ENCODE results near the gene HMGCS2.

HMGCS2 gene

DNA sequence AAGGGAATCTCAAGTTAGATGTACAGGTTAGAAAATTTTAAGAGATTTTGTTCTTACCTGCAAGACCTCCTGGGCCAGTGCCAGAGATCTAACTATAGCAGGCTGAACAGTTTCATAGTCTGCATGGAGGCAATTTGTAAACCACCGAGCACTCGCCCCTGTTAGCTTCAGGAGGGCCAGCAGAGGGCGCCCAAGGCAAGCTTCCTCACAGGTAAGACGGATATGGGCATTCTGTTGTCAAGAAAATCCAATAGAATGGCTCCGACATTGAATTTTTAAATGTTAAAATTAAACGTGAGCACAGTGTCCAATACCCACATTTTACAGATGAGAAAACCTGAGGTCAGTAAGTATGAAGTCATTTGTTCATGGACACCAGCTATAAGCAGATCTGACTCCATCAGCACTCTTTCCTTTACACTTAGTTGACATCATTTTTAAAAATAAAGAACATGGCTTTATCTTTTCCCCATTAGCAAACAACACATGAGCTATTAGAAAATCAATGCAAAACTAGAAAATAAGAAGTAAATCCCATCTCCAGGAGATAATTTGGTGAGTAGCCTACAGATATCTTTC lies 40.4 kb upstream of the HMGCS2 start:
- H3K27ac ChIP-seq (ENCODE audit: low read length, poor library complexity, severe bottlenecking) = no peak overlapping the region
- H2BK5ac ChIP-seq (ENCODE audit: low read depth, low read length, poor library complexity, severe bottlenecking) = no peak overlapping the region
- H3K23ac ChIP-seq (ENCODE audit: low read length in 2 of 2) = no peak overlapping the region
- 8% methylated on average over 6 of the region's 6 CpGs for WGBS
- no peak overlapping the region for H2AFZ ChIP-seq (ENCODE audit: low read depth, low read length)
- no peak overlapping the region for H3K18ac ChIP-seq (ENCODE audit: low read depth in 1 of 2, low read length in 2 of 2)
- no peak overlapping the region for H3K14ac ChIP-seq (ENCODE audit: low read length in 2 of 2)
- no peak overlapping the region for H4K8ac ChIP-seq (ENCODE audit: low read length)
- no peaks in the 10 kb centered on the region for H3K36me3 ChIP-seq (ENCODE audit: control insufficient read depth in 1 of 2, insufficient read depth in 2 of 2, low read depth in 1 of 2, low read length in 2 of 2)
- no peaks in the 10 kb centered on the region for H3K79me1 ChIP-seq (replicated peaks; ENCODE audit: low read length, poor library complexity, severe bottlenecking)
- H3K9me3 ChIP-seq (ENCODE audit: control insufficient read depth, low read length) = no peaks in the 10 kb centered on the region
- no peak overlapping the region for H3K4ac ChIP-seq (ENCODE audit: low read depth in 1 of 2, low read length in 2 of 2)
- H2BK12ac ChIP-seq (ENCODE audit: low read length in 2 of 2) = no peak overlapping the region
- peaks cover 21 to 36% of the 10 kb centered on the region in 2 experiments for H3K27me3 ChIP-seq (ENCODE audit: control insufficient read depth in 1 of 2, insufficient read depth in 1 of 2, low read length in 2 of 2)
- H3K9ac ChIP-seq (ENCODE audit: low read length) = no peak overlapping the region
- no peak overlapping the region for H3K4me3 ChIP-seq (ENCODE audit: insufficient read depth in 1 of 2, low read depth in 1 of 2, low read length in 2 of 2)
- H3K4me1 ChIP-seq (ENCODE audit: control insufficient read depth, insufficient read depth, low read depth, low read length) = peaks cover 2% of the 10 kb centered on the region
- peak overlapping the region; percentile 65 for H3K4me2 ChIP-seq (ENCODE audit: low read length, poor library complexity, severe bottlenecking)
- no peak overlapping the region for H4K91ac ChIP-seq (ENCODE audit: low read length)
- DNase-seq = peak; percentile 63
- no peak overlapping the region for H2BK15ac ChIP-seq (ENCODE audit: low read depth, poor library complexity, severe bottlenecking)
- no peak overlapping the region for H2BK120ac ChIP-seq (ENCODE audit: low read depth, low read length)
- no peak overlapping the region for H2AK5ac ChIP-seq (ENCODE audit: low read length, severe bottlenecking)

DNA sequence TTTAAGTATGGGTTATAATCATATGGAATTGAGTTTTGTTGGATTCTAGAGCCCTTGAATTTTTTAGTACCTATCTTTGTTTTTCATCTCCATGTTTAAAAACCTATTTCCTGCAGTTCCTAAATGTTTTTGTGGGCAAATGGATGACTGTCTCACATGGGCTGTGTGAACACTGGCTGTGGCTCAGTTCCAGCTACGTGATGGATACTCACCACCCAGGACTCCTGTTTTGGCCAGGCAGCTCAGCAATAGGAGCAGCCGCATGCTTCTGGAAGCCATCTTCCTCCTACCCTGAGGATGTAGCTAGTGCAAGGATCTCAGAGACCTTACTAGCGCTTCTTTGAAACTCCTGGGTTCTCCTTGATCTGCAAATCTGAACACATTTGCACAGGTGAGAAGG lies 39.8 kb upstream of the HMGCS2 start:
- Histone ChIP-seq H3K23ac (ENCODE audit: low read length in 2 of 2) (no peak overlapping the region), H2AFZ (ENCODE audit: low read depth, low read length) (no peak overlapping the region), H2AK5ac (ENCODE audit: low read length, severe bottlenecking) (no peak overlapping the region), H3K4me2 (ENCODE audit: low read length, poor library complexity, severe bottlenecking) (no peak overlapping the region), H3K27ac (ENCODE audit: low read length, poor library complexity, severe bottlenecking) (no peak overlapping the region), H2BK12ac (ENCODE audit: low read length in 2 of 2) (no peak overlapping the region), H2BK5ac (ENCODE audit: low read depth, low read length, poor library complexity, severe bottlenecking) (no peak overlapping the region), H3K4ac (ENCODE audit: low read depth in 1 of 2, low read length in 2 of 2) (no peak overlapping the region), H2BK15ac (ENCODE audit: low read depth, poor library complexity, severe bottlenecking) (no peak overlapping the region), H3K9me3 (ENCODE audit: control insufficient read depth, low read length) (no peaks in the 10 kb centered on the region), H4K8ac (ENCODE audit: low read length) (no peak overlapping the region), H3K4me3 (ENCODE audit: insufficient read depth in 1 of 2, low read depth in 1 of 2, low read length in 2 of 2) (no peak overlapping the region), H3K14ac (ENCODE audit: low read length in 2 of 2) (no peak overlapping the region), H4K91ac (ENCODE audit: low read length) (no peak overlapping the region), H3K18ac (ENCODE audit: low read depth in 1 of 2, low read length in 2 of 2) (no peak overlapping the region), H3K79me1 (replicated peaks; ENCODE audit: low read length, poor library complexity, severe bottlenecking) (no peaks in the 10 kb centered on the region), H3K4me1 (ENCODE audit: control insufficient read depth, insufficient read depth, low read depth, low read length) (peaks cover 2% of the 10 kb centered on the region), H3K27me3 (ENCODE audit: control insufficient read depth in 1 of 2, insufficient read depth in 1 of 2, low read length in 2 of 2) (peaks cover 21 to 39% of the 10 kb centered on the region in 2 experiments), H3K9ac (ENCODE audit: low read length) (no peak overlapping the region), H2BK120ac (ENCODE audit: low read depth, low read length) (no peak overlapping the region), H3K36me3 (ENCODE audit: control insufficient read depth in 1 of 2, insufficient read depth in 2 of 2, low read depth in 1 of 2, low read length in 2 of 2) (no peaks in the 10 kb centered on the region)
- no peak for DNase-seq
- 70% methylated on average over 2 of the region's 3 CpGs for WGBS

DNA sequence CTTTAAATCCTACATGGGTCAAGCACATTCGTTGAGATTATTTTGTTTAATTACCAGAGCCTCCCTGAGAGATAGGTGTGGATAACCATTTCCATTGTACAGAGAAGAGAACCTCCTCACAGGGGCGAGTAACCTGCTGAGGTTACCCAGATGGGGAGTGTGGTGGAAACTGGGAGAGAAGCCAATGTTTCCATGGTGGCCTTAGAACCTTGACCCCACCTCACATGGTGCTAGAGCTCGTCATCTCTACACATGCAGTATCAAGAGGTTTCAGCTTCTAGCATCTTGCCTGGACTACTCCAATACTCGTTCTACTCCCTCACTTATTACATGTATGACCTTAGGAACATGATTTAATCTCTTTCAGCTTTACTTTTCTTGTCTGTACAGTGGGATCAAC lies 37.8 kb upstream of the HMGCS2 start:
- peaks cover 2% of the 10 kb centered on the region for H3K4me1 ChIP-seq (ENCODE audit: control insufficient read depth, insufficient read depth, low read depth, low read length)
- no peak overlapping the region for H4K91ac ChIP-seq (ENCODE audit: low read length)
- no peak overlapping the region for H2AK5ac ChIP-seq (ENCODE audit: low read length, severe bottlenecking)
- no peak overlapping the region for H2AFZ ChIP-seq (ENCODE audit: low read depth, low read length)
- H3K14ac ChIP-seq (ENCODE audit: low read length in 2 of 2) = no peak overlapping the region
- H4K8ac ChIP-seq (ENCODE audit: low read length) = no peak overlapping the region
- peaks cover 21 to 45% of the 10 kb centered on the region in 2 experiments for H3K27me3 ChIP-seq (ENCODE audit: control insufficient read depth in 1 of 2, insufficient read depth in 1 of 2, low read length in 2 of 2)
- 65% methylated on average over 3 of the region's 4 CpGs for WGBS
- no peak overlapping the region for H3K4ac ChIP-seq (ENCODE audit: low read depth in 1 of 2, low read length in 2 of 2)
- no peak overlapping the region for H3K4me2 ChIP-seq (ENCODE audit: low read length, poor library complexity, severe bottlenecking)
- no peak overlapping the region for H3K23ac ChIP-seq (ENCODE audit: low read length in 2 of 2)
- H3K4me3 ChIP-seq (ENCODE audit: insufficient read depth in 1 of 2, low read depth in 1 of 2, low read length in 2 of 2) = no peak overlapping the region
- no peaks in the 10 kb centered on the region for H3K36me3 ChIP-seq (ENCODE audit: control insufficient read depth in 1 of 2, insufficient read depth in 2 of 2, low read depth in 1 of 2, low read length in 2 of 2)
- H3K9me3 ChIP-seq (ENCODE audit: control insufficient read depth, low read length) = no peaks in the 10 kb centered on the region
- no peak overlapping the region for H3K27ac ChIP-seq (ENCODE audit: low read length, poor library complexity, severe bottlenecking)
- no peak overlapping the region for H2BK5ac ChIP-seq (ENCODE audit: low read depth, low read length, poor library complexity, severe bottlenecking)
- H2BK12ac ChIP-seq (ENCODE audit: low read length in 2 of 2) = no peak overlapping the region
- H2BK120ac ChIP-seq (ENCODE audit: low read depth, low read length) = no peak overlapping the region
- no peak overlapping the region for H2BK15ac ChIP-seq (ENCODE audit: low read depth, poor library complexity, severe bottlenecking)
- no peak for DNase-seq
- H3K79me1 ChIP-seq (replicated peaks; ENCODE audit: low read length, poor library complexity, severe bottlenecking) = no peaks in the 10 kb centered on the region
- H3K9ac ChIP-seq (ENCODE audit: low read length) = no peak overlapping the region
- H3K18ac ChIP-seq (ENCODE audit: low read depth in 1 of 2, low read length in 2 of 2) = no peak overlapping the region

DNA sequence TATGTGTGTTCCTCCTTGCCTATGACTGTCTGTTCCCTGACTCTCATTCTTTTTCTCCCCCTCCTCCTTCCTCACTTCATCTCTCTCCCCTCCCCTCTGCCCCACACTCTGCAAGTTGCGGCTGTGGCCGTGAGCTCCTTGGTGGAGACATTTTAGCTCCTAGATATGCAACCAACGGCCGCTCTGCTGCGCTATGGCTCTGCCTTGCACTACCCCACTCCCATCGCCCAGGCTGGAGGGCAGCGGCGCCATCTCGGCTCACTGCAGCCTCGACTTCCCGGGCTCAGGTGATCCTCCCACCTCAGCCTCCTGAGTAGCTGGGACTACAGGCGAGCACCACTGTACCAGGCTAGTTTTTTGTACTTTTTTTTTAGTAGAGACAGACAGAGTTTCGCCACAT lies 37.0 kb upstream of the HMGCS2 start:
- H3K9ac ChIP-seq (ENCODE audit: low read length) = no peak overlapping the region
- no peak overlapping the region for H3K27ac ChIP-seq (ENCODE audit: low read length, poor library complexity, severe bottlenecking)
- no peak overlapping the region for H3K18ac ChIP-seq (ENCODE audit: low read depth in 1 of 2, low read length in 2 of 2)
- H4K8ac ChIP-seq (ENCODE audit: low read length) = no peak overlapping the region
- no peak overlapping the region for H3K14ac ChIP-seq (ENCODE audit: low read length in 2 of 2)
- no peak overlapping the region for H3K4ac ChIP-seq (ENCODE audit: low read depth in 1 of 2, low read length in 2 of 2)
- no peak overlapping the region for H2BK12ac ChIP-seq (ENCODE audit: low read length in 2 of 2)
- H2BK5ac ChIP-seq (ENCODE audit: low read depth, low read length, poor library complexity, severe bottlenecking) = no peak overlapping the region
- no peak overlapping the region for H4K91ac ChIP-seq (ENCODE audit: low read length)
- H2BK120ac ChIP-seq (ENCODE audit: low read depth, low read length) = no peak overlapping the region
- H2AFZ ChIP-seq (ENCODE audit: low read depth, low read length) = no peak overlapping the region
- H3K4me1 ChIP-seq (ENCODE audit: control insufficient read depth, insufficient read depth, low read depth, low read length) = peaks cover 2% of the 10 kb centered on the region
- H3K4me2 ChIP-seq (ENCODE audit: low read length, poor library complexity, severe bottlenecking) = no peak overlapping the region
- H3K23ac ChIP-seq (ENCODE audit: low read length in 2 of 2) = no peak overlapping the region
- H2AK5ac ChIP-seq (ENCODE audit: low read length, severe bottlenecking) = no peak overlapping the region
- no peak overlapping the region for H2BK15ac ChIP-seq (ENCODE audit: low read depth, poor library complexity, severe bottlenecking)
- peaks cover 21 to 45% of the 10 kb centered on the region in 2 experiments for H3K27me3 ChIP-seq (ENCODE audit: control insufficient read depth in 1 of 2, insufficient read depth in 1 of 2, low read length in 2 of 2)
- H3K4me3 ChIP-seq (ENCODE audit: insufficient read depth in 1 of 2, low read depth in 1 of 2, low read length in 2 of 2) = no peak overlapping the region
- DNase-seq = no peak
- no peaks in the 10 kb centered on the region for H3K36me3 ChIP-seq (ENCODE audit: control insufficient read depth in 1 of 2, insufficient read depth in 2 of 2, low read depth in 1 of 2, low read length in 2 of 2)
- H3K79me1 ChIP-seq (replicated peaks; ENCODE audit: low read length, poor library complexity, severe bottlenecking) = no peaks in the 10 kb centered on the region
- 96% methylated on average over 12 of the region's 13 CpGs for WGBS
- no peaks in the 10 kb centered on the region for H3K9me3 ChIP-seq (ENCODE audit: control insufficient read depth, low read length)
